ENCODE results near the gene MASP1.

DNA sequence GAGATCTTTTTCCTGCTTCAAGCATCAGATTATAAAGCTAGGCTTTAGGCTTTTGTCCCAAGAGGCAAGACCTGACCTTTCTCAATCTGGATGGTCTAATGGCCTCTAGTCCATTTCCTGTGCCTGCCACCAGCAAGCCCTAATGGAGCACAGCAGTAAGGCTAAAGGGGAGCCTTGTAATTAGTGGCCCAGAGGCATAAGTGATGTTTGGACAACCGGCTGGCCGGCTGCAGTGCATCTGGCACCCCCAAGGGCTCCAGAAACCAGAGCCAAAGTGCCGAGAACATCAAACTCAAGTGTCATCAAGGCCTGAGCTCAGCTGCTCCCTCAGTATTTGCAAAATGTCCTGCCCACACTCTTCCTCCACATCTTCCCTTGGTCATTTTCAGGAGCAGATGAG lies 44.8 kb upstream of the MASP1 start:
- TF ChIP-seq, protein P1, sequence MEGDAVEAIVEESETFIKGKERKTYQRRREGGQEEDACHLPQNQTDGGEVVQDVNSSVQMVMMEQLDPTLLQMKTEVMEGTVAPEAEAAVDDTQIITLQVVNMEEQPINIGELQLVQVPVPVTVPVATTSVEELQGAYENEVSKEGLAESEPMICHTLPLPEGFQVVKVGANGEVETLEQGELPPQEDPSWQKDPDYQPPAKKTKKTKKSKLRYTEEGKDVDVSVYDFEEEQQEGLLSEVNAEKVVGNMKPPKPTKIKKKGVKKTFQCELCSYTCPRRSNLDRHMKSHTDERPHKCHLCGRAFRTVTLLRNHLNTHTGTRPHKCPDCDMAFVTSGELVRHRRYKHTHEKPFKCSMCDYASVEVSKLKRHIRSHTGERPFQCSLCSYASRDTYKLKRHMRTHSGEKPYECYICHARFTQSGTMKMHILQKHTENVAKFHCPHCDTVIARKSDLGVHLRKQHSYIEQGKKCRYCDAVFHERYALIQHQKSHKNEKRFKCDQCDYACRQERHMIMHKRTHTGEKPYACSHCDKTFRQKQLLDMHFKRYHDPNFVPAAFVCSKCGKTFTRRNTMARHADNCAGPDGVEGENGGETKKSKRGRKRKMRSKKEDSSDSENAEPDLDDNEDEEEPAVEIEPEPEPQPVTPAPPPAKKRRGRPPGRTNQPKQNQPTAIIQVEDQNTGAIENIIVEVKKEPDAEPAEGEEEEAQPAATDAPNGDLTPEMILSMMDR (IDR thresholded peaks at IDR 0.05): no peak
- TF ChIP-seq POLR2A (IDR thresholded peaks at IDR 0.05): no peak
